Measurements from ENCODE around the gene VNN1.

GRCh38 chr6:132741281-132741680, 27.4 kb upstream of the VNN1 start:
- TF ChIP-seq CTCF (IDR thresholded peaks at IDR 0.05; ENCODE audit: insufficient read depth, low read length, poor library complexity, severe bottlenecking) = no peak
- TF ChIP-seq EZH2phosphoT487 (conservative IDR thresholded peaks at IDR 0.05; ENCODE audit: low read length) = no peak

Measured in SU-DHL-6 (cell line).